Measurements from ENCODE around the gene YBEY. TPM values are rescaled to one million over a fixed set of nuclear protein-coding genes. Genes with fewer than 3 reads are reported as not detected.
"Not testable (repeated sequence)": the region's sequence is repeated elsewhere in the genome, so short reads cannot be mapped to it uniquely, and the experiment has no call there.

YBEY gene
- total RNA-seq, result 10 to 100 TPM; 12.6 to 25.4 (median 21.0) TPM

DNA sequence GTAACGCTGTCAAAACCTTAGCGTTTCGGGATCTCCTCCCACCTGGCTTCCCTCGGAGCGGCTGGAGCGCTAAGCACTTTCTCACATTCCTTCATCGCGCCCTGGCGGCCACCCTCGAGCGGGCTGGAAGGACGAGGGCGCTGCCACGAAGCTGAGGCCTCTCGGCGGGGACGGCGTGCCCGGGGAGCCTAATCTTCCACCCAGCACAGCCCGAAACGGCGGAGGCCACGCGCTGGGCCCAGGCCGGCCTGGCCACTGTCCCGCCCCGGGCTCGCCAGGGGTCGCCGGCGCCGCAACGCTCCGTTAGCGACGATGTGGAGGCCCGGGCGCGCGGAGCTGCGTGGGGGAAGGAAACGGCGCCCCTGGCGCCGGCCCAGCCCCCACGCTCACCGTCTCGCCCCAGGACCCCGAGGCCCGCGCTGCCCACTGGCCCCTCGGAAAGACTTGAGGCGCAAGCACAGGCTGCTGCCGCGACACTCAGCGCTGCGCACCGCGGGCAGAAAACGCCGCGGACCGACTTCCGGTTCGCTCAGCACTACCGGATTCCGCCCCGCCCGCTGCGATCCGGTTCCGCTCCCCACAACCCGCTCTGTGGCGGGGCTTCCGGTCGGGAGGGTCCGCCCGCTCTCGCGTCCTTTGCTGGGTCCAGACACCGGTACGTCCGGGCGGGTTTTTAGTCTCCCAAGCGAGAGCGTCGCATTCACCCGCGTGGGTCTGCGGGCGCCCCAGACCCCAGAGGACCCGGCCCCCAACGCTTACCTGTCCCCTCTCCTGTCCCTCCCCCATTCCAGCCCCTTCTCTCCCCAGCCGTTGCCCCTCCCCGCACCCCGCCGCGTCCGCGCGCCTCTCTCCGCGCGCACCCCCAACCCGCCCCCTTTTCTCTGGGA is at the start of gene YBEY:
Gene YBEY, plus strand, starts transcription at position 582 of the 887 bp plus-strand sequence. CDS start 572 bp downstream, outside the sequence.
- 0 to 1% methylated on average over 32 to 45 of the region's 105 CpGs for WGBS, 2 donors
- DNase-seq, result peak; percentile 90 to 92
- no peaks in the 10 kb centered on the region for H3K27me3 ChIP-seq
- TF ChIP-seq POLR2A (IDR thresholded peaks at IDR 0.05), result peak in 1 of 2 donors; percentile 75
- TF ChIP-seq, protein P1, sequence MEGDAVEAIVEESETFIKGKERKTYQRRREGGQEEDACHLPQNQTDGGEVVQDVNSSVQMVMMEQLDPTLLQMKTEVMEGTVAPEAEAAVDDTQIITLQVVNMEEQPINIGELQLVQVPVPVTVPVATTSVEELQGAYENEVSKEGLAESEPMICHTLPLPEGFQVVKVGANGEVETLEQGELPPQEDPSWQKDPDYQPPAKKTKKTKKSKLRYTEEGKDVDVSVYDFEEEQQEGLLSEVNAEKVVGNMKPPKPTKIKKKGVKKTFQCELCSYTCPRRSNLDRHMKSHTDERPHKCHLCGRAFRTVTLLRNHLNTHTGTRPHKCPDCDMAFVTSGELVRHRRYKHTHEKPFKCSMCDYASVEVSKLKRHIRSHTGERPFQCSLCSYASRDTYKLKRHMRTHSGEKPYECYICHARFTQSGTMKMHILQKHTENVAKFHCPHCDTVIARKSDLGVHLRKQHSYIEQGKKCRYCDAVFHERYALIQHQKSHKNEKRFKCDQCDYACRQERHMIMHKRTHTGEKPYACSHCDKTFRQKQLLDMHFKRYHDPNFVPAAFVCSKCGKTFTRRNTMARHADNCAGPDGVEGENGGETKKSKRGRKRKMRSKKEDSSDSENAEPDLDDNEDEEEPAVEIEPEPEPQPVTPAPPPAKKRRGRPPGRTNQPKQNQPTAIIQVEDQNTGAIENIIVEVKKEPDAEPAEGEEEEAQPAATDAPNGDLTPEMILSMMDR (IDR thresholded peaks at IDR 0.05), result peak in 4 of 6 experiments; percentile 18 to 37 (median 31)
- H3K9me3 ChIP-seq, result no peaks in the 10 kb centered on the region
- intact Hi-C loops (cut with DNase I), result loop anchor here (5.0 kb wide), 1 partner anchor 36 kb away; the partner anchor contains the start of genes C21orf58 and PCNT
- H3K4me1 ChIP-seq, result peaks cover 33 to 41% of the 10 kb centered on the region in 2 donors
- H3K4me3 ChIP-seq (replicated peaks in 1 of 3), result peak within 1 kb of the TSS; percentile 79 to 91 (median 81)
- peak within 1 kb of the TSS; percentile 86 to 93 (median 92) for H3K27ac ChIP-seq
- H3K36me3 ChIP-seq, result peaks cover 0 to 5% of the 10 kb centered on the region in 2 donors

- no peak for DNase-seq
- WGBS, 2 donors, result 92% methylated on average over 5 of the region's 5 CpGs; no CpG with 5 or more reads in 1 of the 2 donors
These were observed 48.7 kb upstream of the YBEY start for GRCh38 chr21:46237474-46237873.

GRCh38 chr21:46239817-46240325 is 46.3 kb upstream of the YBEY start:
- Histone ChIP-seq H3K36me3 (peaks cover 73 to 86% of the 10 kb centered on the region in 2 donors), H3K27me3 (no peaks in the 10 kb centered on the region), H3K4me1 (no peaks in the 10 kb centered on the region), H3K9me3 (no peaks in the 10 kb centered on the region), H3K4me3 (replicated peaks in 1 of 3) (no peak overlapping the region), H3K27ac (no peak overlapping the region)
- DNase-seq, result no peak
- WGBS, 2 donors, result 87 to 89% methylated on average over 7 of the region's 7 CpGs
- TF ChIP-seq, protein P1 (IDR thresholded peaks at IDR 0.05), result no peak
- TF ChIP-seq POLR2A (IDR thresholded peaks at IDR 0.05), result no peak
- intact Hi-C loops (cut with DNase I), result no loop called here

More at GRCh38 chr21:46237474-46237873, 48.7 kb upstream of the YBEY start:
- Histone ChIP-seq H3K27me3 (no peaks in the 10 kb centered on the region), H3K4me1 (no peaks in the 10 kb centered on the region), H3K4me3 (replicated peaks in 1 of 3) (no peak overlapping the region), H3K9me3 (no peaks in the 10 kb centered on the region), H3K27ac (no peak overlapping the region), H3K36me3 (peaks cover 61 to 72% of the 10 kb centered on the region in 2 donors)
- intact Hi-C loops (cut with DNase I), result no loop called here
- TF ChIP-seq POLR2A (IDR thresholded peaks at IDR 0.05), result no peak
- TF ChIP-seq, protein P1 (IDR thresholded peaks at IDR 0.05), result no peak

DNA sequence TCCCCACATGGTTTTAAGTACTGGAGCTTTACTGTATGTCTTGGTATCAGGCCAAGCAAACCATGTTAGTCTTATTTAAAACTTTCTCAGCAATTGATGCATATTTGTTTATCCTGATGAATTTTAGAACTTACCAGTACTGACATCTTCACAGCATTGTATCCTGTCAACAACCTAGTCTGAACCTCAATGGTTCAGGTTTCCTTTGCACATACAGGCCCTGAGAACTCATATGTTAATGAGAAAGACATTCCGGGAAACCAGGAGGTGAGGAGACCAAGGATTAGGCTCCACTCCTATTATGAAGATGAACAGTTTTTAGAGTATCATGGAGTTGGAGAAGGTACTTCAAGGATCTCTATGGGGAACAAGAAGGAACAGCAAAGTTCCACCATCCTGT is 44.6 kb upstream of the YBEY start:
- intact Hi-C loops (cut with DNase I); H3K4me3 ChIP-seq (replicated peaks in 1 of 3); H3K27me3 ChIP-seq: not testable (repeated sequence)

DNA sequence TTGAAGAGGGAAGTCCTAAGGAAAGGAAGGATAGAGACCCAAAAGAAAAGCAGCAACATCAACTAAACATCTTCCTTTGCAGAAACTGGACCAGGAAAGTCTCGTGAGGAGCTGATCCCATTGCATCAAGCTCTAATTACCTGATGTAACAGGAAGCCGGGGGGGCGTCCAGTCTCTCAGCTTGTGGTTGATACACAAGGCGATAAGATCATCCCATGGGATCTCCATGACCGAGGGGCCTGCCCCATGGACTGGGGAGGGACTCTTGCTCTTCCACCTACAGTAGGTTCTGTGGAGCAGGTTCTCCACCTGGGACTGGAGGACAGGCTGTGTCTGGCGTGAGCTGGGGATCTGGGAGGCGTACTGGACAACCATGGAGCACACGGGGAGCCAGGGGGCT is 42.8 kb upstream of the YBEY start:
- no peaks in the 10 kb centered on the region for H3K4me1 ChIP-seq
- H3K27me3 ChIP-seq, result no peaks in the 10 kb centered on the region
- DNase-seq, result no peak
- TF ChIP-seq, protein P1 (IDR thresholded peaks at IDR 0.05), result no peak
- no peak for TF ChIP-seq POLR2A (IDR thresholded peaks at IDR 0.05)
- H3K27ac ChIP-seq, result no peak overlapping the region
- H3K36me3 ChIP-seq, result peaks cover 83% of the 10 kb centered on the region in 2 donors
- intact Hi-C loops (cut with DNase I), result no loop called here
- no peaks in the 10 kb centered on the region for H3K9me3 ChIP-seq
- 92 to 93% methylated on average over 8 of the region's 8 CpGs for WGBS, 2 donors
- no peak overlapping the region for H3K4me3 ChIP-seq (replicated peaks in 1 of 3)

More for the DNA sequence above, 44.6 kb upstream of the YBEY start:
- H3K9me3 ChIP-seq, H3K4me1 ChIP-seq, H3K27ac ChIP-seq, DNase-seq: not testable (repeated sequence)
- H3K36me3 ChIP-seq, result peaks cover 77 to 85% of the 10 kb centered on the region in 2 donors
- 97% methylated on average over 1 of the region's 1 CpG for WGBS, 2 donors

Data from thyroid gland (tissue), 4 donors.